NCI-H1048 (cell line): ENCODE measurements around the gene RHBG.

Source experiments
- DNase-seq: peaks from one replicate; lab custom pipeline; 2025; lab: John Stamatoyannopoulos, UW

The RHBG gene

GRCh38 chr1:156425943-156426342 lies 56.9 kb downstream of the RHBG start:
- DNase-seq, result no peak

- DNase-seq, result no peak
Observed at GRCh38 chr1:156427957-156428356, 58.9 kb downstream of the RHBG start.

GRCh38 chr1:156428746-156429288 lies 59.8 kb downstream of the RHBG start:
- no peak for DNase-seq

- no peak for DNase-seq
Observed at GRCh38 chr1:156429313-156430060, 60.5 kb downstream of the RHBG start.

- DNase-seq, result no peak
Observed at GRCh38 chr1:156430303-156430702, 61.3 kb downstream of the RHBG start.

GRCh38 chr1:156430866-156431265 lies 61.9 kb downstream of the RHBG start:
- no peak for DNase-seq

- no peak for DNase-seq
Observed at GRCh38 chr1:156431366-156431765, 62.4 kb downstream of the RHBG start.

GRCh38 chr1:156431769-156432668 lies 63.0 kb downstream of the RHBG start:
- no peak for DNase-seq

GRCh38 chr1:156432669-156433018 lies 63.6 kb downstream of the RHBG start:
- DNase-seq, result no peak

GRCh38 chr1:156433032-156433431 lies 64.0 kb downstream of the RHBG start:
- DNase-seq, result no peak

GRCh38 chr1:156433602-156434001 lies 64.6 kb downstream of the RHBG start:
- no peak for DNase-seq
